HepG2 (cell line): ENCODE measurements around the gene LRPAP1. TPM values are rescaled to one million over a fixed set of nuclear protein-coding genes. Genes with fewer than 3 reads are reported as not detected.
A peak's percentile ranks its signal among the peaks of the same experiment; 100 is the strongest.

ENCODE experiments used
- ATAC-seq: fragments of 200-7000 bp; cut with Tn5 transposase; 3 replicates; pipeline ENCODE4 v1.9.1; 2020; ENCODE audit warnings: mild to moderate bottlenecking, moderate library complexity
- BruUV-seq: library from RNA; stranded (reverse); fragments of 400-500 nt; replicated peaks from 2 replicates; lab custom pipeline; 2021; lab: Mats Ljungman, UMichigan
- CTCF ChIA-PET: fragments of 300-600 bp; formaldehyde crosslinking; extraction: SDS; loops from one replicate; lab custom pipeline; 2021; ENCODE audit warnings: low total read pairs, inconsistent platforms, low intra/inter-chr PET ratio; lab: Yijun Ruan, JAX
- POLR2A ChIA-PET: fragments of 350-600 bp; sonication (Branson Sonifier 250); formaldehyde crosslinking; loops from one replicate; lab custom pipeline; 2020; ENCODE audit warnings: antibody characterized with exemption, inconsistent platforms; lab: Yijun Ruan, JAX
- DNase-seq: peaks from one replicate; pipeline ENCODE4 v3.0.0-alpha.2; 2015; ENCODE audit warnings: low spot score
- FAIRE-seq: peaks from 3 replicates; lab custom pipeline; 2011; peaks lifted over from hg19 to GRCh38; lab: Jason Lieb, UNC
- H2AFZ ChIP-seq: one replicate; pipeline ENCODE4 v1.6.1; 2011; ENCODE audit warnings: low read length, inconsistent platforms
- H3K27ac ChIP-seq: fragments of 300-600 bp; 3 replicates; pipeline ENCODE4 v1.8.0; 2011; ENCODE audit warnings: mixed run types, mild to moderate bottlenecking, mixed read lengths, low read length, inconsistent platforms; ENCODE audit not compliant: insufficient read depth; ENCODE audit errors: extremely low read length
- H3K27me3 ChIP-seq, 2 experiments: fragments of 200-600 bp in 1 of 2; 2 replicates in 1 of 2; 3 replicates in 1 of 2; pipeline versions ENCODE4 v1.6.0 to v1.8.0; 2011; ENCODE audit warnings: low read length in 2 of 2, mild to moderate bottlenecking in 2 of 2, moderate library complexity in 2 of 2, inconsistent platforms in 1 of 2; ENCODE audit not compliant: insufficient read depth in 2 of 2, control insufficient read depth in 1 of 2
- H3K36me3 ChIP-seq, 2 experiments: fragments of 200-600 bp in 1 of 2; replicated peaks in 1 of 2; 2 replicates in 1 of 2; 3 replicates in 1 of 2; pipeline versions ENCODE4 v1.5.1 to v1.8.0; 2011; ENCODE audit warnings: low read length in 2 of 2, inconsistent platforms in 1 of 2; ENCODE audit not compliant: insufficient read depth in 2 of 2, control insufficient read depth in 1 of 2
- H3K4me1 ChIP-seq: 2 replicates; pipeline ENCODE4 v1.5.1; 2012; ENCODE audit warnings: low read length, inconsistent platforms; ENCODE audit not compliant: insufficient read depth
- H3K4me2 ChIP-seq: 2 replicates; pipeline ENCODE4 v1.6.0; 2011; ENCODE audit warnings: low read depth, low read length, inconsistent platforms
- H3K4me3 ChIP-seq, 3 experiments: fragments of 200-600 bp in 1 of 3; sonication (generic), shearing (Covaris generic) in 1 of 3; replicated peaks in 1 of 3; 2 replicates each; pipeline ENCODE4 v1.5.1; 2011 to 2016; ENCODE audit warnings: low read length in 3 of 3, inconsistent platforms in 2 of 3, low read depth in 2 of 3, mild to moderate bottlenecking in 2 of 3, control low read depth in 1 of 3, mixed read lengths in 1 of 3; ENCODE audit not compliant: insufficient read depth in 1 of 3
- H3K79me2 ChIP-seq: one replicate; pipeline ENCODE4 v1.6.1; 2011; ENCODE audit warnings: low read length, inconsistent platforms; ENCODE audit not compliant: insufficient read depth
- H3K9ac ChIP-seq: 2 replicates; pipeline ENCODE4 v1.6.0; 2011; ENCODE audit warnings: mild to moderate bottlenecking, low read depth, low read length, inconsistent platforms; ENCODE audit not compliant: insufficient read depth
- H3K9me3 ChIP-seq: 2 replicates; pipeline ENCODE4 v1.5.1; 2012; ENCODE audit warnings: mild to moderate bottlenecking, low read length
- H4K20me1 ChIP-seq: 2 replicates; pipeline ENCODE4 v1.6.0; 2011; ENCODE audit warnings: inconsistent platforms, mild to moderate bottlenecking, low read length, moderate library complexity; ENCODE audit not compliant: insufficient read depth
- CREB3 ChIP-seq: sonication (generic); formaldehyde crosslinking; IDR thresholded peaks from 2 replicates; pipeline ENCODE4 v1.5.0; 2020; ENCODE audit warnings: missing genetic modification reagents
- ELF1 ChIP-seq: sonication (generic); formaldehyde crosslinking; IDR thresholded peaks from 2 replicates; pipeline ENCODE4 v1.4.0; 2020; ENCODE audit warnings: missing genetic modification reagents
- EZH2 ChIP-seq: conservative IDR thresholded peaks from 2 replicates; pipeline ENCODE4 v1.6.1; 2012; ENCODE audit warnings: mild to moderate bottlenecking, low read depth, low read length, moderate library complexity
- HIVEP1 ChIP-seq: sonication (generic); formaldehyde crosslinking; IDR thresholded peaks from 2 replicates; pipeline ENCODE4 v1.4.0; 2020; ENCODE audit warnings: mild to moderate bottlenecking, missing genetic modification reagents
- NR2F1 ChIP-seq, 2 experiments: fragments of 450-650 bp in 1 of 2; formaldehyde crosslinking in 1 of 2; IDR thresholded peaks; 2 replicates each; pipeline versions ENCODE4 v1.5.0 to v1.6.1; 2016 to 2020; ENCODE audit warnings: mild to moderate bottlenecking in 1 of 2, missing compliant biosample characterization in 1 of 2, missing genetic modification reagents in 1 of 2, moderate library complexity in 1 of 2
- PAX8 ChIP-seq: sonication (generic); formaldehyde crosslinking; IDR thresholded peaks from 2 replicates; pipeline ENCODE4 v1.8.0; 2022; ENCODE audit warnings: mild to moderate bottlenecking, missing genetic modification reagents, borderline replicate concordance
- RAD51 ChIP-seq: fragments of 450-650 bp; IDR thresholded peaks from 2 replicates; pipeline ENCODE4 v1.6.1; 2016; ENCODE audit warnings: borderline replicate concordance
- REXO4 ChIP-seq: sonication (generic); formaldehyde crosslinking; IDR thresholded peaks from 2 replicates; pipeline ENCODE4 v1.8.0; 2022; ENCODE audit warnings: missing genetic modification reagents, mild to moderate bottlenecking, borderline replicate concordance
- SMAD1 ChIP-seq: sonication (generic); formaldehyde crosslinking; IDR thresholded peaks from 2 replicates; pipeline ENCODE4 v1.4.0; 2020; ENCODE audit warnings: missing genetic modification reagents, low read depth, mild to moderate bottlenecking, borderline replicate concordance
- ZNF143 ChIP-seq: sonication (generic); formaldehyde crosslinking; IDR thresholded peaks from 2 replicates; pipeline ENCODE4 v1.4.0; 2020; ENCODE audit warnings: missing genetic modification reagents
- ZNF350 ChIP-seq: sonication (generic); formaldehyde crosslinking; IDR thresholded peaks from 2 replicates; pipeline ENCODE4 v1.4.0; 2020; ENCODE audit warnings: mild to moderate bottlenecking, low read depth, missing genetic modification reagents, borderline replicate concordance
- WGBS: methylation state at CpG from one replicate; pipeline ENCODE4 v1.1.6; 2017; ENCODE audit warnings: low lambda C conversion rate; 5-methylcytosine and 5-hydroxymethylcytosine counted together
- in situ Hi-C: cut with HindIII; loops from 2 replicates; pipeline ENCODE4 v1.10.0; 2017; ENCODE audit warnings: low pct_unique_long_range_greater_than_20kb; ENCODE audit not compliant: extremely low pct_ligation_motif_present
- intact Hi-C: fragments of 100-400 bp; cut with micrococcal nuclease; formaldehyde crosslinking; loops from one replicate; pipeline ENCODE4 v1.10.0; 2022; ENCODE audit not compliant: unreplicated experiment
- polyA plus RNA-seq, 8 experiments: library from polyadenylated mRNA; depleted of rRNA in 3 of 8; stranded (reverse) in 7 of 8; unstranded in 1 of 8; fragments of >200 nt; fragmentation: Illumina TruSeq in 4 of 8; extraction: Trizol in 4 of 8; gene quantifications; 2 replicates each; pipeline versions ENCODE4 v1.2.1 to v1.2.3, GENCODE V29; 2011 to 2016; ENCODE audit warnings: low read depth in 4 of 8, missing spikeins in 1 of 8, mixed read lengths in 1 of 8; ENCODE audit not compliant: insufficient read depth in 1 of 8
- total RNA-seq, 5 experiments: library from RNA; depleted of rRNA; stranded (reverse); fragments of >200 nt; fragmentation: Illumina TruSeq; extraction: Trizol; gene quantifications; 2 replicates each; pipeline ENCODE4 v1.2.3, GENCODE V29; 2016; ENCODE audit warnings: low read depth in 1 of 5
- TF ChIP-seq, protein P1 (sequence below): sonication (generic); formaldehyde crosslinking; IDR thresholded peaks from 2 replicates; pipeline ENCODE4 v1.9.0; 2021; ENCODE audit warnings: missing genetic modification reagents, borderline replicate concordance
- TF ChIP-seq, protein P2 (sequence below): sonication (generic); formaldehyde crosslinking; IDR thresholded peaks from 2 replicates; pipeline ENCODE4 v1.8.1; 2023; ENCODE audit warnings: mild to moderate bottlenecking, moderate library complexity, missing genetic modification reagents
- TF ChIP-seq, protein P3 (sequence below): sonication (generic); formaldehyde crosslinking; IDR thresholded peaks from 2 replicates; pipeline ENCODE4 v1.8.0; 2022; ENCODE audit warnings: missing genetic modification reagents, mild to moderate bottlenecking, borderline replicate concordance

The LRPAP1 gene
- total and polyA plus RNA-seq, 2 of the 13 experiments (the other 11 are each of a cell fraction or from before 2014, with no cell fraction given) = 153 to 191 TPM

DNA sequence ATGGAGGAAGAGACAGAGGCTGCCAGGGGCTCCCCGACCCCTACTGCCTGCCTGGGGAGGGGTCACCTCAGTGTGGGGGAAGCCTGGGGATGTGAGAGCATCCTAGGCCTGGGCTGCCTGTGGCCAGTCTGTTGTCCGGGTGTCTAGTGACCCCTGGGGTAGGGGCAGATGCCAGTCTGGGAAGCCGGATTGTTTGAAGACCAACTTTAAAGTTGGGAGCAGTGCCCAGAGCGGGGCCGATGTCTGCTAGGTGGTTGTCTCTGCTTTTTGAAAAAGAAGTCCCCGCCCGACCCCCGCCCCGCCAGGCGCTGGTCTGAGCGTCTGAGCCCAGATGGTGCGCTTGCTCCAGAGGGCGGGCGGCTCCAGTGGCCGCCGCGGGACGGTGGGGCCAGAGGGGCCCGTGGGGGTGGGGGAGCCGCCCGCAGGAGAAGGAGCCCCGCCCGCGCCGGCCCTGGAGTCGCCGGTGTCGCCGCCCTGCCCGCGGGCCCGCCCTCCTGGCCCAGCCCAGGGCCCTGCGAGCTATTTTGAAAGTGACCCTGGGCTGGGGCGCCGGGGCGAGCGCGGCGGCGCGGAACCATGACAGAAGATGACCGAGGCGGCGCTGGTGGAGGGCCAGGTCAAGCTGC, 69.3 kb downstream of the LRPAP1 start, which contains the start of gene DOK7 (continued):
- TF ChIP-seq ELF1 (no peak), REXO4 (CRISPR knock-in tag) (no peak)

DNA sequence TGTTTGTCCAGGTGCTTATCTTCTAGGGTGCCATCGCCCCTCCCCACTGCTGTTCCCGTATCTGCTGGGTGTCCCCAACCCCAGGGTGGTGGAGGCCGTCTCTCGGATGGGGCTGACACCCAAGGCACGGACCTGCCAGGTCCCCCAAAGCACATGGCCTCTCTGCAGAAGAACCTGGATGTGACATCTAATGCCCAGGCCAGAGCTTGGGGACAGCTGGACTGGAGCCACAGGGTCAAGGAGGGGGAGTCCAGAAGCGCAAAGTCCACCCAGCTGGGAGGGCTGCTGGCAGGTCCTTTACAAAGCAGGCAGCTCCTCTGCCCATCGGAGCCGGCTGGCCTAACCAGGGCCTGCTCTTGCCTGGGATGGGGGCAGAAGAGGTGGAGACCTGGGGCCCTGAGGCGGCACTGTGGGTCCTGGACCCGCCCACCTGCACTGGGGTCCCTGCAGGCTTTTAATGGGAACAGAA, 69.9 kb downstream of the LRPAP1 start:
- intact Hi-C loops (no loop called here), in situ Hi-C loops (no loop called here)
- Histone ChIP-seq H3K36me3 (no peaks in the 10 kb centered on the region), H3K9ac (no peak overlapping the region), H3K4me3 (peak overlapping the region in 2 of 3 experiments; percentile 50 to 55; a peak in 2 of 6 replicates), H3K4me1 (peaks cover 23% of the 10 kb centered on the region), H4K20me1 (no peaks in the 10 kb centered on the region), H3K79me2 (no peaks in the 10 kb centered on the region), H3K4me2 (peak overlapping the region; percentile 65), H3K27ac (no peak overlapping the region), H3K9me3 (no peaks in the 10 kb centered on the region), H2AFZ (no peak overlapping the region), H3K27me3 (peaks cover 20 to 67% of the 10 kb centered on the region in 2 experiments)
- ATAC-seq = peak; percentile 18
- no peak for FAIRE-seq
- ChIA-PET POLR2A (interaction anchor here (1.0 kb wide), 1 partner anchor 19 kb away, joined by 4 read pairs; no protein-coding TSS in a partner anchor), CTCF (no interaction called here)
- WGBS = 6% methylated on average over 8 of the region's 10 CpGs
- peak; percentile 40 for DNase-seq
- no TSS peak for BruUV-seq
- peak; percentile 69 to 80 for TF ChIP-seq NR2F1 (CRISPR knock-in tag; IDR thresholded peaks at IDR 0.05)
- TF ChIP-seq SMAD1 (CRISPR knock-in tag) = no peak
- TF ChIP-seq, protein P1, sequence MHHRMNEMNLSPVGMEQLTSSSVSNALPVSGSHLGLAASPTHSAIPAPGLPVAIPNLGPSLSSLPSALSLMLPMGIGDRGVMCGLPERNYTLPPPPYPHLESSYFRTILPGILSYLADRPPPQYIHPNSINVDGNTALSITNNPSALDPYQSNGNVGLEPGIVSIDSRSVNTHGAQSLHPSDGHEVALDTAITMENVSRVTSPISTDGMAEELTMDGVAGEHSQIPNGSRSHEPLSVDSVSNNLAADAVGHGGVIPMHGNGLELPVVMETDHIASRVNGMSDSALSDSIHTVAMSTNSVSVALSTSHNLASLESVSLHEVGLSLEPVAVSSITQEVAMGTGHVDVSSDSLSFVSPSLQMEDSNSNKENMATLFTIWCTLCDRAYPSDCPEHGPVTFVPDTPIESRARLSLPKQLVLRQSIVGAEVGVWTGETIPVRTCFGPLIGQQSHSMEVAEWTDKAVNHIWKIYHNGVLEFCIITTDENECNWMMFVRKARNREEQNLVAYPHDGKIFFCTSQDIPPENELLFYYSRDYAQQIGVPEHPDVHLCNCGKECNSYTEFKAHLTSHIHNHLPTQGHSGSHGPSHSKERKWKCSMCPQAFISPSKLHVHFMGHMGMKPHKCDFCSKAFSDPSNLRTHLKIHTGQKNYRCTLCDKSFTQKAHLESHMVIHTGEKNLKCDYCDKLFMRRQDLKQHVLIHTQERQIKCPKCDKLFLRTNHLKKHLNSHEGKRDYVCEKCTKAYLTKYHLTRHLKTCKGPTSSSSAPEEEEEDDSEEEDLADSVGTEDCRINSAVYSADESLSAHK (CRISPR knock-in tag) = no peak
- TF ChIP-seq, protein P2, sequence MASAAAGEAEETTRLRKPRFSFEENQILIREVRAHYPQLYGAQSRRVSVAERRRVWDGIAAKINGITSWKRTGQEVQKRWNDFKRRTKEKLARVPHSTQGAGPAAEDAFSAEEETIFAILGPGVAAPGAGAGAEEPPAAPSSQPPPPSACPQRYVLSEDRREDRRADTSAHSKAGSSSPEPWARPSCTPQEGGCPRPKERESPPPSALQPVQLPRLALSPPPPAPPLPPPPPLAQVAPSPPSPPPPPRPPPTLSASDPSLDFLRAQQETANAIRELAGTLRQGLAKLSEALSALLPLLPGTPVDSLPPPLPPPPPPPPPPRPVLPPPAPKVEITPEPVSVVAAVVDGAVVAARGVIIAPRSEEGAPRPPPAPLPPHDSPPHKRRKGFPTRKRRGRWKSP = no peak
- no peak for TF ChIP-seq EZH2
- 0 out of 2 replicates have a peak, but pooled peaks have one; percentile 27 for TF ChIP-seq HIVEP1 (CRISPR knock-in tag)
- TF ChIP-seq CREB3 = no peak
- no peak for TF ChIP-seq PAX8 (CRISPR knock-in tag)
- TF ChIP-seq, protein P3, sequence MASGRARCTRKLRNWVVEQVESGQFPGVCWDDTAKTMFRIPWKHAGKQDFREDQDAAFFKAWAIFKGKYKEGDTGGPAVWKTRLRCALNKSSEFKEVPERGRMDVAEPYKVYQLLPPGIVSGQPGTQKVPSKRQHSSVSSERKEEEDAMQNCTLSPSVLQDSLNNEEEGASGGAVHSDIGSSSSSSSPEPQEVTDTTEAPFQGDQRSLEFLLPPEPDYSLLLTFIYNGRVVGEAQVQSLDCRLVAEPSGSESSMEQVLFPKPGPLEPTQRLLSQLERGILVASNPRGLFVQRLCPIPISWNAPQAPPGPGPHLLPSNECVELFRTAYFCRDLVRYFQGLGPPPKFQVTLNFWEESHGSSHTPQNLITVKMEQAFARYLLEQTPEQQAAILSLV (CRISPR knock-in tag) = no peak
- no peak for TF ChIP-seq ZNF143 (CRISPR knock-in tag)
- no peak; the same call in 1 of the 2 replicates for TF ChIP-seq ZNF350
- TF ChIP-seq RAD51 = no peak
